Upper lobe of left lung (tissue), 4 donors: Measurements from ENCODE around the gene RBPJL.

Source experiments
- CTCF ChIP-seq, 6 experiments: fragments of 450-650 bp in 4 of 6; fragments of 200-600 bp in 2 of 6; sonication (generic) in 2 of 6; IDR thresholded peaks; one replicate each; pipeline ENCODE4 v1.5.1; 2016 to 2019; ENCODE audit warnings: antibody characterized with exemption in 6 of 6
- EP300 ChIP-seq, 4 donors: sonication (generic); formaldehyde crosslinking; IDR thresholded peaks; one replicate each; pipeline ENCODE4 v1.5.1; 2017; ENCODE audit warnings: antibody characterized with exemption in 4 of 4, control low read depth in 2 of 4
- POLR2A ChIP-seq, 4 donors: fragments of 450-650 bp; IDR thresholded peaks; one replicate each; pipeline ENCODE4 v1.5.1; 2016 to 2017; ENCODE audit warnings: antibody characterized with exemption in 4 of 4, mild to moderate bottlenecking in 2 of 4
- POLR2AphosphoS5 ChIP-seq, 2 donors: sonication (generic); formaldehyde crosslinking; IDR thresholded peaks; one replicate each; pipeline ENCODE4 v1.5.1; 2017; ENCODE audit warnings: antibody characterized with exemption in 2 of 2

- no peak for TF ChIP-seq POLR2A (IDR thresholded peaks at IDR 0.05)
- TF ChIP-seq POLR2AphosphoS5 (IDR thresholded peaks at IDR 0.05): no peak
- TF ChIP-seq CTCF (IDR thresholded peaks at IDR 0.05): no peak
- TF ChIP-seq EP300 (IDR thresholded peaks at IDR 0.05): no peak
These were observed 58.9 kb downstream of the RBPJL start for GRCh38 chr20:45365444-45365970.
